Mesenchymal stem cell (in vitro differentiated cells and primary cell): Measurements from ENCODE around the gene FRMD4A.

Experiments used
- DNase-seq: peaks from one replicate; pipeline ENCODE4 v3.0.0-alpha.2; 2013
- H2AFZ ChIP-seq: one replicate; pipeline ENCODE4 v1.6.1; 2013; ENCODE audit warnings: low read depth, mild to moderate bottlenecking, control low read depth, inconsistent platforms, low read length, moderate library complexity
- H2AK5ac ChIP-seq: 2 replicates; pipeline ENCODE4 v1.6.1; 2013; ENCODE audit warnings: low read length, moderate library complexity, mild to moderate bottlenecking, inconsistent platforms; ENCODE audit not compliant: severe bottlenecking
- H2BK120ac ChIP-seq: one replicate; pipeline ENCODE4 v1.6.1; 2013; ENCODE audit warnings: low read depth, mild to moderate bottlenecking, inconsistent platforms, low read length, moderate library complexity
- H2BK12ac ChIP-seq, 2 experiments: one replicate each; pipeline ENCODE4 v1.6.1; 2013; ENCODE audit warnings: inconsistent platforms in 2 of 2, low read length in 2 of 2, mild to moderate bottlenecking in 2 of 2, moderate library complexity in 2 of 2, control low read depth in 1 of 2
- H2BK15ac ChIP-seq: one replicate; pipeline ENCODE4 v1.6.1; 2013; ENCODE audit warnings: mild to moderate bottlenecking, low read depth, inconsistent platforms; ENCODE audit not compliant: poor library complexity, severe bottlenecking
- H2BK5ac ChIP-seq: 2 replicates; pipeline ENCODE4 v1.6.1; 2013; ENCODE audit warnings: low read depth, mild to moderate bottlenecking, low read length, control low read depth, inconsistent platforms; ENCODE audit not compliant: poor library complexity, severe bottlenecking
- H3K14ac ChIP-seq, 2 experiments: one replicate each; pipeline ENCODE4 v1.6.1; 2013; ENCODE audit warnings: inconsistent platforms in 2 of 2, low read length in 2 of 2, control low read depth in 1 of 2, mild to moderate bottlenecking in 1 of 2, moderate library complexity in 1 of 2
- H3K18ac ChIP-seq, 2 experiments: one replicate each; pipeline ENCODE4 v1.6.1; 2013; ENCODE audit warnings: inconsistent platforms in 2 of 2, low read length in 2 of 2, control low read depth in 1 of 2, low read depth in 1 of 2, mild to moderate bottlenecking in 1 of 2
- H3K23ac ChIP-seq, 2 experiments: one replicate each; pipeline ENCODE4 v1.6.1; 2013; ENCODE audit warnings: inconsistent platforms in 2 of 2, low read length in 2 of 2, mild to moderate bottlenecking in 2 of 2, moderate library complexity in 2 of 2, control low read depth in 1 of 2
- H3K27ac ChIP-seq: 2 replicates; pipeline ENCODE4 v1.5.1; 2013; ENCODE audit warnings: mild to moderate bottlenecking, moderate library complexity, low read length, control low read depth, inconsistent platforms; ENCODE audit not compliant: poor library complexity, severe bottlenecking
- H3K27me3 ChIP-seq, 2 experiments: 2 replicates each; pipeline versions ENCODE4 v1.6.1 to v1.7.0; 2013; ENCODE audit warnings: low read length in 2 of 2, mild to moderate bottlenecking in 2 of 2, moderate library complexity in 2 of 2, control low read depth in 1 of 2, inconsistent platforms in 1 of 2; ENCODE audit not compliant: control insufficient read depth in 1 of 2, insufficient read depth in 1 of 2
- H3K36me3 ChIP-seq, 2 experiments: 2 replicates each; pipeline versions ENCODE4 v1.6.1 to v1.7.0; 2013; ENCODE audit warnings: low read length in 2 of 2, control low read depth in 1 of 2, inconsistent platforms in 1 of 2, low read depth in 1 of 2, mild to moderate bottlenecking in 1 of 2; ENCODE audit not compliant: insufficient read depth in 2 of 2, control insufficient read depth in 1 of 2
- H3K4ac ChIP-seq, 2 experiments: one replicate each; pipeline ENCODE4 v1.6.1; 2013; ENCODE audit warnings: inconsistent platforms in 2 of 2, low read length in 2 of 2, mild to moderate bottlenecking in 2 of 2, moderate library complexity in 2 of 2, control low read depth in 1 of 2, low read depth in 1 of 2
- H3K4me1 ChIP-seq: 2 replicates; pipeline ENCODE4 v1.6.1; 2013; ENCODE audit warnings: low read depth, low read length, control low read depth; ENCODE audit not compliant: control insufficient read depth, insufficient read depth
- H3K4me2 ChIP-seq: 2 replicates; pipeline ENCODE4 v1.6.1; 2013; ENCODE audit warnings: low read length, mild to moderate bottlenecking, inconsistent platforms; ENCODE audit not compliant: poor library complexity, severe bottlenecking
- H3K4me3 ChIP-seq, 2 experiments: 2 replicates each; pipeline versions ENCODE4 v1.5.1 to v1.7.0; 2013; ENCODE audit warnings: low read length in 2 of 2, mild to moderate bottlenecking in 2 of 2, control low read depth in 1 of 2, low read depth in 1 of 2; ENCODE audit not compliant: insufficient read depth in 1 of 2
- H3K79me1 ChIP-seq: replicated peaks from 2 replicates; pipeline ENCODE4 v1.6.1; 2013; ENCODE audit warnings: mild to moderate bottlenecking, control low read depth, low read length, inconsistent platforms; ENCODE audit not compliant: poor library complexity, severe bottlenecking
- H3K9ac ChIP-seq: 2 replicates; pipeline ENCODE4 v1.7.0; 2013; ENCODE audit warnings: mild to moderate bottlenecking, low read length, moderate library complexity
- H3K9me3 ChIP-seq: 2 replicates; pipeline ENCODE4 v1.7.0; 2013; ENCODE audit warnings: mild to moderate bottlenecking, low read length; ENCODE audit not compliant: control insufficient read depth
- H4K8ac ChIP-seq: one replicate; pipeline ENCODE4 v1.6.1; 2013; ENCODE audit warnings: inconsistent platforms, mild to moderate bottlenecking, low read length, moderate library complexity
- H4K91ac ChIP-seq: one replicate; pipeline ENCODE4 v1.6.1; 2013; ENCODE audit warnings: mild to moderate bottlenecking, low read length, inconsistent platforms
- WGBS: methylation state at CpG from one replicate; pipeline ENCODE4 v1.1.7; 2013; ENCODE audit warnings: mixed read lengths; 5-methylcytosine and 5-hydroxymethylcytosine counted together

Gene FRMD4A

DNA sequence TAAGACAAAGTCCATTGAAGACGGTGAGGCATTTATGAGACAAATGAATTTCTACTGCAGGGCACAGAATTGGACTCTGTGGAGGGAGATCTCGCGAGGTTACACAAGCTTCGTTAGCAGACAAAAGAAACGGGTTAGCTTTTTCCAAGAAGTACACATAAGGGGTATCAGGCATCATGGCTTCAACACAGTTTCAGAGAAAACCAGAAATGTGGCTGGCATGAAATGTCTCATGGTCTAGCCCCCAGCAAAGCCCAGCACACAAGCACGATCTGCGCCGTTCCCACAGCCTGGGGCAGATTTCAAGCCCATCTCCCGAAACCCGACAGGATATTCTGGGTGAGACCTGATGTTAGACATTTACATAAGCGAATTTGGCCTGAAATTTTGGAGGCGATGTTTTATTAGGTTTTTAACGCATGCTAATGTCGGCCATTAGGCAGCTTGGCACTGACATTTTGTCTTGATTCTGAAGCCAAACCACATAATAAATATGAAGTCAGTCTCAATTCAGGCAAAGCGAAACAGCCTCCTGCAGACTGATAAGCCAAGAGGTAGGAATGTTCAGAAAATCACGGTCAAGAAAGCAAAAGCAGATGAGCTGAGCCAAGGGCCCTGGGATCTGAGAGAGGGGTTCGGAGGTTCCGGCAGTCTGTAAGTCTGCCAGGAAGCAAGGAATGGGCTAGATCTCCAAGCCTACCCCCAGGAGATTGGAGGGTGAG, 503.5 kb downstream of the FRMD4A start:
- Histone ChIP-seq H2AFZ (no peak overlapping the region), H2BK120ac (no peak overlapping the region), H3K4me3 (peak overlapping the region in 1 of 2 experiments; percentile 73), H3K36me3 (no peaks in the 10 kb centered on the region), H3K4ac (no peak overlapping the region), H2AK5ac (no peak overlapping the region), H3K14ac (no peak overlapping the region), H3K27me3 (no peaks in the 10 kb centered on the region), H3K27ac (no peak overlapping the region), H3K4me2 (no peak overlapping the region), H3K9ac (peak overlapping the region; percentile 91), H2BK15ac (no peak overlapping the region), H2BK12ac (no peak overlapping the region), H3K79me1 (peaks cover 15% of the 10 kb centered on the region), H4K91ac (no peak overlapping the region), H3K9me3 (no peaks in the 10 kb centered on the region), H2BK5ac (no peak overlapping the region), H3K23ac (no peak overlapping the region), H3K18ac (no peak overlapping the region), H3K4me1 (peaks cover 2% of the 10 kb centered on the region), H4K8ac (no peak overlapping the region)
- DNase-seq, result no peak
- 92% methylated on average over 18 of the region's 18 CpGs for WGBS

- Histone ChIP-seq H2BK15ac (no peak overlapping the region), H3K14ac (no peak overlapping the region), H2BK120ac (no peak overlapping the region), H3K4me3 (no peak overlapping the region), H3K36me3 (no peaks in the 10 kb centered on the region), H2AFZ (no peak overlapping the region), H3K18ac (no peak overlapping the region), H2BK5ac (no peak overlapping the region), H3K9me3 (no peaks in the 10 kb centered on the region), H3K27me3 (no peaks in the 10 kb centered on the region), H3K23ac (no peak overlapping the region), H3K4me1 (peaks cover 10% of the 10 kb centered on the region), H3K9ac (no peak overlapping the region), H4K8ac (no peak overlapping the region), H2BK12ac (peak overlapping the region in 1 of 2 experiments; percentile 29), H4K91ac (no peak overlapping the region), H3K4me2 (no peak overlapping the region), H2AK5ac (no peak overlapping the region), H3K4ac (no peak overlapping the region), H3K27ac (no peak overlapping the region), H3K79me1 (peaks cover 22% of the 10 kb centered on the region)
- WGBS, result 90% methylated on average over 6 of the region's 9 CpGs
- DNase-seq, result no peak
Observed at GRCh38 chr10:13823709-13824405, 506.9 kb downstream of the FRMD4A start.

DNA sequence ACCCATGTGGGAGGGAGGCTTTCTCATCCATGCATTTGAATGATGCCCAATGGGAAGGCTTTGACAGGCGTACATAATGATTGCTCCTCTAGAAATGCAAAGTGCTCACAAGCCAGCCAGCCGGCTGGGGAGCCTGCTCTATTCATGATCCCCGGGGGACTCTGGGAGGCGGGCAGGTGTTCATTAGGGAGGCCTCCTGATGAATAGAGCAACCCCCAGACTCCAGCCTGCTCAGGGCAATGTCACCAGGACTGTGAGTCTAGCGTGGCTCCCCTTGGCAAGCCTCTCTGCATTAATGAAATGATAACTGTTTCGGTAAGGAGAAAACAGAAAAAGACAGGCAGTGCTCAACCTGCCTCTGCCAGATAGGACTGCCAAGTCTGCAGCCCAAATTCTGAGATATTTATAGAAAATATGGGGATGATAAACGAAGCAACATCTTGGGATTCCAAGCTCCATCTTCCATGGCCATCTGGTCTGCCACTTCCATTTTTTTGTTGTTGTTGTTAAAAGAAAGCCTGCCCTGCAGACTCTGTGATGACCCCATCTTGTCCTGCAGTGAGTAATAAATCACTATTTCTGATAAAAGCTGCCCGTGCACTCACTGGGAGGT, 507.5 kb downstream of the FRMD4A start:
- H3K4me2 ChIP-seq, result no peak overlapping the region
- DNase-seq, result no peak
- no peak overlapping the region for H3K18ac ChIP-seq
- H3K79me1 ChIP-seq, result peaks cover 22% of the 10 kb centered on the region
- no peak overlapping the region for H3K27ac ChIP-seq
- no peak overlapping the region for H2BK5ac ChIP-seq
- no peak overlapping the region for H2AFZ ChIP-seq
- no peak overlapping the region for H2BK12ac ChIP-seq
- no peak overlapping the region for H4K8ac ChIP-seq
- H3K9ac ChIP-seq, result no peak overlapping the region
- H3K36me3 ChIP-seq, result no peaks in the 10 kb centered on the region
- H3K4me1 ChIP-seq, result peaks cover 10% of the 10 kb centered on the region
- no peak overlapping the region for H4K91ac ChIP-seq
- H2BK15ac ChIP-seq, result no peak overlapping the region
- H2AK5ac ChIP-seq, result no peak overlapping the region
- no peaks in the 10 kb centered on the region for H3K27me3 ChIP-seq
- no peak overlapping the region for H3K4me3 ChIP-seq
- no peak overlapping the region for H3K23ac ChIP-seq
- no peak overlapping the region for H3K4ac ChIP-seq
- H2BK120ac ChIP-seq, result no peak overlapping the region
- no peak overlapping the region for H3K14ac ChIP-seq
- no peaks in the 10 kb centered on the region for H3K9me3 ChIP-seq
- WGBS, result 58% methylated on average over 8 of the region's 8 CpGs

GRCh38 chr10:13822490-13822889, 508.2 kb downstream of the FRMD4A start:
- H4K8ac ChIP-seq, result no peak overlapping the region
- H3K4me2 ChIP-seq, result no peak overlapping the region
- no peak overlapping the region for H3K4me3 ChIP-seq
- no peak for DNase-seq
- no peaks in the 10 kb centered on the region for H3K9me3 ChIP-seq
- no peak overlapping the region for H2AK5ac ChIP-seq
- H3K27me3 ChIP-seq, result no peaks in the 10 kb centered on the region
- H3K9ac ChIP-seq, result no peak overlapping the region
- no peak overlapping the region for H3K14ac ChIP-seq
- no peak overlapping the region for H2BK15ac ChIP-seq
- no peak overlapping the region for H3K4ac ChIP-seq
- no peak overlapping the region for H4K91ac ChIP-seq
- no peak overlapping the region for H2AFZ ChIP-seq
- H3K79me1 ChIP-seq, result peaks cover 22% of the 10 kb centered on the region
- H3K18ac ChIP-seq, result no peak overlapping the region
- no peak overlapping the region for H3K23ac ChIP-seq
- 97% methylated on average over 3 of the region's 3 CpGs for WGBS
- no peak overlapping the region for H2BK120ac ChIP-seq
- peaks cover 10% of the 10 kb centered on the region for H3K4me1 ChIP-seq
- H3K27ac ChIP-seq, result no peak overlapping the region
- no peaks in the 10 kb centered on the region for H3K36me3 ChIP-seq
- no peak overlapping the region for H2BK5ac ChIP-seq
- peak overlapping the region in 1 of 2 experiments; percentile 0 for H2BK12ac ChIP-seq
